Spleen (tissue), 11 donors: Measurements from ENCODE around the gene NHLH2. TPM values are rescaled to one million over a fixed set of nuclear protein-coding genes. Genes with fewer than 3 reads are reported as not detected.

Experiments used
- DNase-seq: peaks from one replicate; pipeline ENCODE4 v3.0.0-alpha.2; 2020
- H3K27ac ChIP-seq, 8 donors: fragments of 200-600 bp; sonication (generic) in 7 of 8; 1 replicate in 4 of 8; 2 replicates in 4 of 8; pipeline versions ENCODE4 v1.5.0 to v1.8.0; 2016 to 2021; ENCODE audit warnings: inconsistent platforms in 4 of 8, mild to moderate bottlenecking in 4 of 8, moderate library complexity in 1 of 8
- H3K27me3 ChIP-seq, 7 donors: fragments of 200-600 bp; sonication (generic) in 6 of 7; replicated peaks in 1 of 7; 1 replicate in 4 of 7; 2 replicates in 3 of 7; pipeline versions ENCODE4 v1.5.0 to v1.8.0; 2016 to 2021; ENCODE audit warnings: inconsistent platforms in 3 of 7, mild to moderate bottlenecking in 1 of 7
- H3K36me3 ChIP-seq, 6 donors: fragments of 200-600 bp; sonication (generic) in 5 of 6; 1 replicate in 4 of 6; 2 replicates in 2 of 6; pipeline versions ENCODE4 v1.5.0 to v1.8.0; 2016 to 2021; ENCODE audit warnings: inconsistent platforms in 2 of 6
- H3K4me1 ChIP-seq, 6 donors: fragments of 200-600 bp; sonication (generic) in 5 of 6; 1 replicate in 3 of 6; 2 replicates in 3 of 6; pipeline versions ENCODE4 v1.5.0 to v1.8.0; 2016 to 2021; ENCODE audit warnings: inconsistent platforms in 3 of 6
- H3K4me3 ChIP-seq, 8 donors: fragments of 200-600 bp; sonication (generic) in 7 of 8; 1 replicate in 4 of 8; 2 replicates in 4 of 8; pipeline versions ENCODE4 v1.5.0 to v1.8.0; 2016 to 2021; ENCODE audit warnings: inconsistent platforms in 4 of 8, mild to moderate bottlenecking in 4 of 8, moderate library complexity in 2 of 8
- H3K9me3 ChIP-seq, 8 donors: fragments of 200-600 bp; sonication (generic) in 7 of 8; 1 replicate in 4 of 8; 2 replicates in 4 of 8; pipeline versions ENCODE4 v1.5.0 to v1.8.0; 2016 to 2021; ENCODE audit warnings: inconsistent platforms in 4 of 8
- POLR2A ChIP-seq, 3 donors: fragments of 450-650 bp; IDR thresholded peaks; one replicate each; pipeline ENCODE4 v1.5.1; 2017; ENCODE audit warnings: antibody characterized with exemption in 3 of 3, mild to moderate bottlenecking in 1 of 3
- POLR2AphosphoS5 ChIP-seq, 3 donors: sonication (generic); formaldehyde crosslinking; IDR thresholded peaks; one replicate each; pipeline ENCODE4 v1.5.1; 2017; ENCODE audit warnings: antibody characterized with exemption in 3 of 3
- WGBS, 5 donors: extraction: QIAGEN DNeasy Blood & Tissue Kit in 3 of 5; methylation state at CpG; one replicate each; pipeline versions ENCODE4 v1.1.5 to v1.1.7; 2013 to 2018; 5-methylcytosine and 5-hydroxymethylcytosine counted together
- intact Hi-C: fragments of 100-400 bp; cut with DNase I; formaldehyde crosslinking; loops from one replicate; pipeline ENCODE4 v1.15.0; 2023; ENCODE audit warnings: low total_unique reads
- polyA plus RNA-seq, 3 donors: library from polyadenylated mRNA; stranded (reverse); fragments of 200-250 nt; gene quantifications; one replicate each; pipeline ENCODE4 v1.2.1, GENCODE V29; 2013
- total RNA-seq, 7 donors: library from RNA; depleted of rRNA in 3 of 7; stranded (reverse); fragments of >200 nt in 3 of 7; fragmentation: NEBNext Ultra II Directional in 4 of 7; extraction: Animal tissue kit (Norgen Biotek cat#: 25700) in 4 of 7; gene quantifications; one replicate each; pipeline versions ENCODE4 v1.1.0 to v1.2.1, GENCODE V29; 2016 to 2021
- TF ChIP-seq, protein P1 (sequence below), 11 experiments: fragments of 200-600 bp in 7 of 11; fragments of 450-650 bp in 4 of 11; sonication (generic) in 4 of 11; IDR thresholded peaks in 8 of 11; conservative IDR thresholded peaks in 3 of 11; 1 replicate in 7 of 11; 2 replicates in 4 of 11; pipeline versions ENCODE4 v1.4.0 to v1.8.0; 2016 to 2021; ENCODE audit warnings: antibody characterized with exemption in 11 of 11, inconsistent platforms in 4 of 11, mild to moderate bottlenecking in 1 of 11
- donor health status: healthy with polysubstance abuse.
- donor health status: DM: no; HTN: no; CAD: no; lungs with moderate emphysema.
- donor health status: DM: no; HTN: no; CAD: no.
- donor health status: Bipolar disorder and iron deficiency.
- donor health status: healthy.
- donor health status: DM: no; HTN: no; CAD: no.
- donor health status: DM: yes; HTN: yes; CAD: no.

NHLH2 gene
- total and polyA plus RNA-seq, 10 donors = not detected

GRCh38 chr1:115793162-115793561 is 47.8 kb downstream of the NHLH2 start:
- 28 to 54% (median 31%) methylated on average over 9 of the region's 9 CpGs for WGBS, 5 donors
- H3K36me3 ChIP-seq = no peaks in the 10 kb centered on the region
- DNase-seq = no peak
- no peaks in the 10 kb centered on the region for H3K4me1 ChIP-seq
- H3K27me3 ChIP-seq = peaks cover 0 to 40% (median 2%) of the 10 kb centered on the region in 7 donors
- H3K9me3 ChIP-seq = peaks cover 0 to 2% (median 0%) of the 10 kb centered on the region in 8 donors
- H3K27ac ChIP-seq = no peak overlapping the region
- H3K4me3 ChIP-seq = no peak overlapping the region
- TF ChIP-seq POLR2AphosphoS5 (IDR thresholded peaks at IDR 0.05) (no peak), POLR2A (IDR thresholded peaks at IDR 0.05) (no peak)
- TF ChIP-seq, protein P1, sequence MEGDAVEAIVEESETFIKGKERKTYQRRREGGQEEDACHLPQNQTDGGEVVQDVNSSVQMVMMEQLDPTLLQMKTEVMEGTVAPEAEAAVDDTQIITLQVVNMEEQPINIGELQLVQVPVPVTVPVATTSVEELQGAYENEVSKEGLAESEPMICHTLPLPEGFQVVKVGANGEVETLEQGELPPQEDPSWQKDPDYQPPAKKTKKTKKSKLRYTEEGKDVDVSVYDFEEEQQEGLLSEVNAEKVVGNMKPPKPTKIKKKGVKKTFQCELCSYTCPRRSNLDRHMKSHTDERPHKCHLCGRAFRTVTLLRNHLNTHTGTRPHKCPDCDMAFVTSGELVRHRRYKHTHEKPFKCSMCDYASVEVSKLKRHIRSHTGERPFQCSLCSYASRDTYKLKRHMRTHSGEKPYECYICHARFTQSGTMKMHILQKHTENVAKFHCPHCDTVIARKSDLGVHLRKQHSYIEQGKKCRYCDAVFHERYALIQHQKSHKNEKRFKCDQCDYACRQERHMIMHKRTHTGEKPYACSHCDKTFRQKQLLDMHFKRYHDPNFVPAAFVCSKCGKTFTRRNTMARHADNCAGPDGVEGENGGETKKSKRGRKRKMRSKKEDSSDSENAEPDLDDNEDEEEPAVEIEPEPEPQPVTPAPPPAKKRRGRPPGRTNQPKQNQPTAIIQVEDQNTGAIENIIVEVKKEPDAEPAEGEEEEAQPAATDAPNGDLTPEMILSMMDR (IDR thresholded peaks at IDR 0.05 in 8 of 11, conservative IDR thresholded peaks at IDR 0.05 in 3 of 11) = no peak
- intact Hi-C loops = no loop called here

DNA sequence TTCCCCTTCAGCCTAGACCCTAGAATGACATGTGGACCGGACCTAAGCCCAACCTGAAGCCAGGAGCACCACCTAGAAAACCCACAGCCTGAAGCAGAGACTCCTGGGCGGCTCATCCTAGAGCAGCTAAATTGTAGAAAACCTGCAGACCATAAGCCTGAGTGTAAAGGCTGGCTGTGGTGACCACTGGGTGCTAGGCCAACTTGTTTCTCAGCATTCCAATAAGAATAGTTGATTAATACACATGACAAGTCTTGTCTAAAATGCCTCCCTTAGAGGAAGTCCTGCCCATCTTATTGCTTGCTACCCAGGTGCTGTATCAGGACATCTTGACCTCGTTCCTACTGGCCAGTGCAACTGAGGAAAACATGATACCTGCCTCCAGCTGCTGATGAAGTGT is 49.1 kb downstream of the NHLH2 start:
- DNase-seq = no peak
- Histone ChIP-seq H3K4me1 (no peaks in the 10 kb centered on the region), H3K27me3 (peaks cover 0 to 34% (median 2%) of the 10 kb centered on the region in 7 donors), H3K4me3 (no peak overlapping the region), H3K27ac (no peak overlapping the region), H3K36me3 (no peaks in the 10 kb centered on the region), H3K9me3 (peaks cover 0 to 15% (median 7%) of the 10 kb centered on the region in 8 donors)
- TF ChIP-seq POLR2A (IDR thresholded peaks at IDR 0.05) = no peak
- no peak for TF ChIP-seq POLR2AphosphoS5 (IDR thresholded peaks at IDR 0.05)
- TF ChIP-seq, protein P1 (IDR thresholded peaks at IDR 0.05 in 8 of 11, conservative IDR thresholded peaks at IDR 0.05 in 3 of 11) = no peak
- intact Hi-C loops = no loop called here
- 81 to 86% (median 82%) methylated on average over 3 of the region's 3 CpGs for WGBS, 5 donors

DNA sequence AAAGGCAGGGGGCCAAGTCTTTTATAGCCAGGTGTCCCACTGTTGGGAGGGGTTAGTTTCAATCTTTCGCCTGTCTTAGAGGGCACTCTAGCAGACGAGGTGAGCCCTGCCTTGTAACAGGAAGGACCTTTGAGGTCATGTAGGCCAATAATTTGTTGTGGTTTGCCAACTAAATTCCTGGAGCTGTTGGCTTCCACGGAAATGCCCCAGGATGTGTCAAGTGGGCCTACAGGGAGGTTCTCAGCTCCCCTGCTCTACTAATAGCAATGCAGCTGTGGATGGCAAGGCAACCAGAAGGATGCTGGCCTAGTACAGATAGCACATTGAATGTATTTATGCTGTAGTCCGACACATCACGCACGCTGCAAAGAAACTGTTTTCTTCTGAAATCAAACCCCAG is 50.1 kb downstream of the NHLH2 start:
- no peaks in the 10 kb centered on the region for H3K36me3 ChIP-seq
- peaks cover 0 to 29% (median 2%) of the 10 kb centered on the region in 7 donors for H3K27me3 ChIP-seq
- WGBS, 5 donors = 59 to 75% (median 68%) methylated on average over 6 of the region's 6 CpGs
- H3K4me1 ChIP-seq = no peaks in the 10 kb centered on the region
- no peak for TF ChIP-seq POLR2AphosphoS5 (IDR thresholded peaks at IDR 0.05)
- TF ChIP-seq, protein P1 (IDR thresholded peaks at IDR 0.05 in 8 of 11, conservative IDR thresholded peaks at IDR 0.05 in 3 of 11) = no peak
- no peak for TF ChIP-seq POLR2A (IDR thresholded peaks at IDR 0.05)
- H3K4me3 ChIP-seq = no peak overlapping the region
- intact Hi-C loops = no loop called here
- peaks cover 0 to 20% (median 7%) of the 10 kb centered on the region in 8 donors for H3K9me3 ChIP-seq
- DNase-seq = no peak
- H3K27ac ChIP-seq = no peak overlapping the region

- Histone ChIP-seq H3K4me1 (no peaks in the 10 kb centered on the region), H3K27me3 (peaks cover 0 to 27% (median 2%) of the 10 kb centered on the region in 7 donors), H3K9me3 (peaks cover 0 to 20% (median 7%) of the 10 kb centered on the region in 8 donors), H3K4me3 (no peak overlapping the region), H3K27ac (no peak overlapping the region), H3K36me3 (no peaks in the 10 kb centered on the region)
- no peak for DNase-seq
- TF ChIP-seq POLR2AphosphoS5 (IDR thresholded peaks at IDR 0.05) = no peak
- no peak for TF ChIP-seq POLR2A (IDR thresholded peaks at IDR 0.05)
- TF ChIP-seq, protein P1 (IDR thresholded peaks at IDR 0.05 in 8 of 11, conservative IDR thresholded peaks at IDR 0.05 in 3 of 11) = no peak
- WGBS, 5 donors = 59 to 90% (median 87%) methylated on average over 3 of the region's 3 CpGs
- intact Hi-C loops = no loop called here
Measured at GRCh38 chr1:115790356-115790755, 50.6 kb downstream of the NHLH2 start.

Other genes with a start within 250 kb of the NHLH2 start
- gene VANGL1, start 199.2 kb downstream of the NHLH2 start, total RNA-seq = 1 to 10 TPM; 2.9 to 7.0 (median 4.5) TPM
- gene VANGL1, start 199.2 kb downstream of the NHLH2 start, polyA plus RNA-seq = under 1 TPM; 0.24 to 0.64 (median 0.61) TPM
- gene CASQ2, start 72.4 kb downstream of the NHLH2 start, total RNA-seq = under 1 TPM; 0.24 to 0.93 (median 0.33) TPM
- under 1 TPM; 0.52 to 0.77 (median 0.67) TPM for gene CASQ2, start 72.4 kb downstream of the NHLH2 start, polyA plus RNA-seq
- 10 to 100 TPM in 6 of 7 donors, 1 to 10 TPM in 1; 8.3 to 24.8 (median 12.9) TPM for gene SLC22A15, start 135.4 kb upstream of the NHLH2 start, total RNA-seq
- gene SLC22A15, start 135.4 kb upstream of the NHLH2 start, polyA plus RNA-seq = 1 to 10 TPM; 1.2 to 2.6 (median 2.3) TPM